GM21423 (cell line): ENCODE measurements around the gene SMAD3.
"Not testable (repeated sequence)": the region's sequence is repeated elsewhere in the genome, so short reads cannot be mapped to it uniquely, and the experiment has no call there.

Experiments
- ATAC-seq: cut with Tn5 transposase; IDR thresholded peaks from one replicate; pipeline ENCODE4 v1.9.1; 2021; ENCODE audit warnings: mild to moderate bottlenecking, moderate library complexity; ENCODE audit not compliant: unreplicated experiment

Gene SMAD3

GRCh38 chr15:67062369-67062985 is 2.9 kb upstream of the SMAD3 start:
- ATAC-seq, result no peak

- no peak for ATAC-seq
These were observed 1.5 kb upstream of the SMAD3 start for GRCh38 chr15:67063689-67064606.

GRCh38 chr15:67064607-67065530 is 533 bp upstream of the SMAD3 start:
- ATAC-seq, result peak; percentile 19

GRCh38 chr15:67066041-67066958 is 898 bp downstream of the SMAD3 start:
- ATAC-seq, result peak; percentile 13

GRCh38 chr15:67066959-67067853 is 1.8 kb downstream of the SMAD3 start:
- no peak for ATAC-seq

GRCh38 chr15:67067930-67068551 is 2.6 kb downstream of the SMAD3 start:
- ATAC-seq, result no peak

- ATAC-seq, result no peak
These were observed 3.5 kb downstream of the SMAD3 start for GRCh38 chr15:67068710-67069400.

- no peak for ATAC-seq
These were observed 4.7 kb downstream of the SMAD3 start for GRCh38 chr15:67070150-67070549.

GRCh38 chr15:67070892-67071664 is 5.7 kb downstream of the SMAD3 start:
- no peak for ATAC-seq

- ATAC-seq, result no peak
These were observed 7.0 kb downstream of the SMAD3 start for GRCh38 chr15:67072442-67072841.

- no peak for ATAC-seq
These were observed 7.6 kb downstream of the SMAD3 start for GRCh38 chr15:67072958-67073357.

GRCh38 chr15:67074886-67075229 is 9.5 kb downstream of the SMAD3 start:
- no peak for ATAC-seq

- not testable (repeated sequence) for ATAC-seq
These were observed 10.2 kb downstream of the SMAD3 start for GRCh38 chr15:67075555-67076135.

GRCh38 chr15:67076147-67076843 is 10.9 kb downstream of the SMAD3 start:
- ATAC-seq, result peak; percentile 41

GRCh38 chr15:67077641-67078215 is 12.3 kb downstream of the SMAD3 start:
- no peak for ATAC-seq

GRCh38 chr15:67079361-67079760 is 14.0 kb downstream of the SMAD3 start:
- no peak for ATAC-seq
